ENCODE data around the gene DLG2.
"Not testable (repeated sequence)": the region's sequence is repeated elsewhere in the genome, so short reads cannot be mapped to it uniquely, and the experiment has no call there.

Gene DLG2

DNA sequence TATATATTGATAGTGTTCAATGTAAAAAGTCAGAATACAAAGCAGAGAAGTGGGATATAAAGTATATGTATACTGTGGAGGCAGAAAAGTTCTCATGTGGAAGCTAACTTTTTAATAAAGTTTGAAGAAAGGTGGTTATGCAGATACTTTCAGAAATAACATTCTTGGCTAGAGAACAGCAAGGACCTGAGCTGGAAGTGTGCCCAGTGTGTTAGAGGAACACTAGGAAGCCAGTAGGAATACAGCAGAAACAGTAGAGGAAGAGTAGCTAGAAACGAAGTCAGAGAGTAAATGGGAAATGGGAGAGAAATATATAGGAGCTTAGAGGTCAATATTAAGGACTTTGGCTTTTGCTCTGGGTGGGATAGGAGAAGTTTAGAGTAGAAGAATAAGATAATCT lies 1876.1 kb downstream of the DLG2 start:
- no peak overlapping the region for H3K27ac ChIP-seq (ENCODE audit: low read depth, low read length)
- H3K36me3 ChIP-seq (ENCODE audit: insufficient read depth, low read length), result no peaks in the 10 kb centered on the region
- no peaks in the 10 kb centered on the region for H3K4me1 ChIP-seq (ENCODE audit: insufficient read depth, low read length)
- H3K27me3 ChIP-seq (ENCODE audit: control insufficient read depth in 1 of 2, insufficient read depth in 2 of 2, low read length in 2 of 2), result no peaks in the 10 kb centered on the region
- no peak overlapping the region for H3K9ac ChIP-seq (ENCODE audit: low read length)
- no peak overlapping the region for H3K4me3 ChIP-seq (ENCODE audit: low read depth in 1 of 2, low read length in 2 of 2)
- H3K9me3 ChIP-seq (ENCODE audit: low read length), result no peaks in the 10 kb centered on the region

DNA sequence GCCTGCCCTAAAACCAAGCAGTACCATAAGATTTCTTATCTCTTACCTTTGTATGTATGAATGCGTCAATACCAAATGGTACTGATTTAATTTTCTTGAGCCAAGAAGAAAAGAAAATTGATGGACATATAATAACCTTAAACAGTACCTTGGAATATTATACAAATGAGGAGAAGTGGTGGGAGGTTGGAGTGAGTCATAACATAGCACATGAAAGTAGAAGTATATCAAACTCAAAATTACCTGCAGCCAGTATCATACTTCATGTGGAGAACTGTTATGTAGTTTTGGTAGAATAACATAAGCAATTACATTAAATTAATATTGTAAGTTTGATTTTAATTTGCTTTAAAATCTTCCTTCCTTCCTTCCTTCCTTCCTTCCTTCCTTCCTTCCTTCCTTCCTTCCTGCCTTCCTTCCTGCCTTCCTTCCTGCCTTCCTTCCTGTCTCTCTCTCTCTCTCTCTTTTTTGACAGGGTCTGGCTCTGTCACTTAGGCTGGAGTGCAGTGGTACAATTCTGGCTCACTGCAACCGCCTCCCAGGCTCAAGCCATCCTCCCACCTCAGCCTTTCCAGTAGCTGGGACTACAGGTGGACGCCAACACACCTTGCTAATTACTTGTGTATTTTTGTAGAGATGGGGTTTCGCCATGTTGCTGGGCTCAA lies 1880.1 kb downstream of the DLG2 start:
- Histone ChIP-seq H3K27me3 (ENCODE audit: control insufficient read depth in 1 of 2, insufficient read depth in 2 of 2, low read length in 2 of 2) (no peaks in the 10 kb centered on the region), H3K36me3 (ENCODE audit: insufficient read depth, low read length) (no peaks in the 10 kb centered on the region), H3K4me1 (ENCODE audit: insufficient read depth, low read length) (no peaks in the 10 kb centered on the region), H3K27ac (ENCODE audit: low read depth, low read length) (no peak overlapping the region), H3K4me3 (ENCODE audit: low read depth in 1 of 2, low read length in 2 of 2) (no peak overlapping the region), H3K9me3 (ENCODE audit: low read length) (no peaks in the 10 kb centered on the region), H3K9ac (ENCODE audit: low read length) (no peak overlapping the region)

DNA sequence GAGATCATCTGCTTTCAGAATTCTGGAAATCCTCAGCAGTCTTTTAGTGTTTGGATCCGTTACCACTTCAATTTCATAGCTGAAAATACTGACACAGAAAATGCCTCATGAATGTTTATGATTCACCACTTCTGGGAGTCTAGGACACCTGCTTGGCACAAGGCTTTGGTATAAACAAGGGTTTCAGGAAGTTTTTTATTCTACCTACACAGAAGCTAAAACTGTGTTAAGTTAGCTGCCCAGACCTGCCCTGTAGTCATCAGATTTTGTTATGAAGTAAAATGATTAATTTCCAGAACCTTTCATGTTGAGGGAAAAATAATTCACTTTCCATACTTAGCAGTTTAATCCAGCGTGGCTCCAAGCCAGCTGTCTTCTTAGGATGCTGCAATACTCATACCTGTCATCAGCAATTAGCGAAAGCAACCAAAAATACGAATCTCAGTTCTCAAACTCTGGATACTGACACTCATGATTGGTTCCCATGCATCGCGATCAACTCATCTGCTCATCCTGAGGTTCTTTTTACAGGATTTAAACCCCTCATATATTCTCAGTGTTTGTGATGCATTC lies 1882.4 kb downstream of the DLG2 start:
- Histone ChIP-seq H3K27ac (ENCODE audit: low read depth, low read length) (no peak overlapping the region), H3K4me1 (ENCODE audit: insufficient read depth, low read length) (no peaks in the 10 kb centered on the region), H3K27me3 (ENCODE audit: control insufficient read depth in 1 of 2, insufficient read depth in 2 of 2, low read length in 2 of 2) (no peaks in the 10 kb centered on the region), H3K9me3 (ENCODE audit: low read length) (no peaks in the 10 kb centered on the region), H3K9ac (ENCODE audit: low read length) (no peak overlapping the region), H3K4me3 (ENCODE audit: low read depth in 1 of 2, low read length in 2 of 2) (no peak overlapping the region), H3K36me3 (ENCODE audit: insufficient read depth, low read length) (no peaks in the 10 kb centered on the region)

- Histone ChIP-seq H3K9me3 (ENCODE audit: low read length) (no peaks in the 10 kb centered on the region), H3K9ac (ENCODE audit: low read length) (no peak overlapping the region), H3K27ac (ENCODE audit: low read depth, low read length) (no peak overlapping the region), H3K27me3 (ENCODE audit: control insufficient read depth in 1 of 2, insufficient read depth in 2 of 2, low read length in 2 of 2) (no peaks in the 10 kb centered on the region), H3K36me3 (ENCODE audit: insufficient read depth, low read length) (no peaks in the 10 kb centered on the region), H3K4me1 (ENCODE audit: insufficient read depth, low read length) (no peaks in the 10 kb centered on the region), H3K4me3 (ENCODE audit: low read depth in 1 of 2, low read length in 2 of 2) (no peak overlapping the region)
Observed at GRCh38 chr11:83736684-83737083, 1890.5 kb downstream of the DLG2 start.

DNA sequence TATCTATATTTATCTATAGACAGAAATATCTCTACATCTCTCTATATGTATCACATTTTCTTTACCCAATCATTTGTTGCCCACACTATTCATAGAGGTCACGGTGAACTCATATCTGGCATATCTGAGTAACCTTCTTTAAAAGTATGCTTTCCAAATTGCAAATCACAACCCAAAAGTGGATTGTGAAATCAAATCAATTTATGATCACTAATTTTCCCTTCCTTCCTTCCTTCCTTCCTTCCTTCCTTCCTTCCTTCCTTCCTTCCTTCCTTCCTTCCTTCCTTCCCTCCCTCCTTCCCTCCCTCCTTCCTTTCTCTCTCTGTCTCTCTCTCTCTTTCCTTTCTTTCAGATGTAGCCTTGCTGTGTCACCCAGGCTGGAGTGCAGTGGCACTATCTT lies 1893.0 kb downstream of the DLG2 start:
- H3K4me1 ChIP-seq (ENCODE audit: insufficient read depth, low read length), result no peaks in the 10 kb centered on the region
- no peak overlapping the region for H3K9ac ChIP-seq (ENCODE audit: low read length)
- H3K27ac ChIP-seq (ENCODE audit: low read depth, low read length), result no peak overlapping the region
- no peaks in the 10 kb centered on the region for H3K36me3 ChIP-seq (ENCODE audit: insufficient read depth, low read length)
- H3K27me3 ChIP-seq (ENCODE audit: control insufficient read depth in 1 of 2, insufficient read depth in 2 of 2, low read length in 2 of 2), result no peaks in the 10 kb centered on the region
- H3K9me3 ChIP-seq (ENCODE audit: low read length), result no peaks in the 10 kb centered on the region
- H3K4me3 ChIP-seq (ENCODE audit: low read depth in 1 of 2, low read length in 2 of 2), result no peak overlapping the region

- not testable (repeated sequence) for H3K4me3 ChIP-seq (ENCODE audit: low read depth in 1 of 2, low read length in 2 of 2); H3K9ac ChIP-seq (ENCODE audit: low read length); H3K9me3 ChIP-seq (ENCODE audit: low read length); H3K27ac ChIP-seq (ENCODE audit: low read depth, low read length); H3K36me3 ChIP-seq (ENCODE audit: insufficient read depth, low read length); H3K27me3 ChIP-seq (ENCODE audit: control insufficient read depth in 1 of 2, insufficient read depth in 2 of 2, low read length in 2 of 2); H3K4me1 ChIP-seq (ENCODE audit: insufficient read depth, low read length)
Observed at GRCh38 chr11:83731288-83731687, 1895.9 kb downstream of the DLG2 start.

DNA sequence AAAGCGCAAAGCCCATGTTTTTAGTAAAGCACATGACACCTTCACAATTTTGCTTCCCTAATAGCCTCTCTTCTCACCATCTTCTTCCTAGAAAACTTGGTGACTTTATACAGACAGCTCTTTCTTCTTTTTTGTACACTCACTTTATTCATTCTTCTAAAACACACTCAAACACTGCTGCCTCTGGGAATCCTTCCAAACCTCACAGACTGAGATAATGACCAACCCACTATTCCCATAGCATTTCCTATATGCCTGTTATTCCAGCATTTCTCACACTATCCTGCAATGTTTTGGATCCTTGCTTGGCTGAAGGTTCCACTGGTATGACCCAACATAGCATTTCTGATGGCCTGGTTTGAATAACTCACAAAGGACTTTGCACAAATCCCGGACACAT lies 1898.9 kb downstream of the DLG2 start:
- no peak overlapping the region for H3K27ac ChIP-seq (ENCODE audit: low read depth, low read length)
- no peaks in the 10 kb centered on the region for H3K4me1 ChIP-seq (ENCODE audit: insufficient read depth, low read length)
- H3K27me3 ChIP-seq (ENCODE audit: control insufficient read depth in 1 of 2, insufficient read depth in 2 of 2, low read length in 2 of 2), result no peaks in the 10 kb centered on the region

GRCh38 chr11:83727251-83727650 lies 1899.9 kb downstream of the DLG2 start:
- H3K4me3 ChIP-seq (ENCODE audit: low read depth in 1 of 2, low read length in 2 of 2), result no peak overlapping the region
- H3K27me3 ChIP-seq (ENCODE audit: control insufficient read depth in 1 of 2, insufficient read depth in 2 of 2, low read length in 2 of 2), result no peaks in the 10 kb centered on the region
- H3K9me3 ChIP-seq (ENCODE audit: low read length), result no peaks in the 10 kb centered on the region
- no peaks in the 10 kb centered on the region for H3K36me3 ChIP-seq (ENCODE audit: insufficient read depth, low read length)
- no peak overlapping the region for H3K27ac ChIP-seq (ENCODE audit: low read depth, low read length)
- H3K9ac ChIP-seq (ENCODE audit: low read length), result no peak overlapping the region
- no peaks in the 10 kb centered on the region for H3K4me1 ChIP-seq (ENCODE audit: insufficient read depth, low read length)

More for the DNA sequence above, 1898.9 kb downstream of the DLG2 start:
- Histone ChIP-seq H3K36me3 (ENCODE audit: insufficient read depth, low read length) (no peaks in the 10 kb centered on the region), H3K9me3 (ENCODE audit: low read length) (no peaks in the 10 kb centered on the region), H3K4me3 (ENCODE audit: low read depth in 1 of 2, low read length in 2 of 2) (no peak overlapping the region), H3K9ac (ENCODE audit: low read length) (no peak overlapping the region)

DNA sequence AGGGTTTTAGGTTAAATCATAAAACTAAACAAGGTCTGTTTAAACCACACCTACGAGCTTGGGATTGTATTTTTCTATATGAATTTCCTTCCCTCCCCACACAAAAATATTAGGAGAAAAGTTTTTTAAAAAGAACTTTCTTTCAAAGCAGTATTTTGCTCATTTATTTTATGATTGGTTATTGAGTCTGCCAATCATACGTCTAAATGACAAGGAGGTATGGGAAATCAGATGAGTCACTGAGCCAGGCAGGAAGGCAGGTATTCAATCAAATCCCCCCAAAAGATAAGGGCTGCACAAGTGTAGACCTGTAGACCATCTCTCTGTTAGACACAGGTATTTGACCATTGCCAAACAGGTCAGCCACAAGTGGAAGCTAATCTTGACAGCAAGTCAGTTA lies 1900.8 kb downstream of the DLG2 start:
- no peak overlapping the region for H3K9ac ChIP-seq (ENCODE audit: low read length)
- no peaks in the 10 kb centered on the region for H3K27me3 ChIP-seq (ENCODE audit: control insufficient read depth in 1 of 2, insufficient read depth in 2 of 2, low read length in 2 of 2)
- H3K4me1 ChIP-seq (ENCODE audit: insufficient read depth, low read length), result no peaks in the 10 kb centered on the region
- no peak overlapping the region for H3K4me3 ChIP-seq (ENCODE audit: low read depth in 1 of 2, low read length in 2 of 2)
- H3K36me3 ChIP-seq (ENCODE audit: insufficient read depth, low read length), result no peaks in the 10 kb centered on the region
- H3K9me3 ChIP-seq (ENCODE audit: low read length), result no peaks in the 10 kb centered on the region
- no peak overlapping the region for H3K27ac ChIP-seq (ENCODE audit: low read depth, low read length)

DNA sequence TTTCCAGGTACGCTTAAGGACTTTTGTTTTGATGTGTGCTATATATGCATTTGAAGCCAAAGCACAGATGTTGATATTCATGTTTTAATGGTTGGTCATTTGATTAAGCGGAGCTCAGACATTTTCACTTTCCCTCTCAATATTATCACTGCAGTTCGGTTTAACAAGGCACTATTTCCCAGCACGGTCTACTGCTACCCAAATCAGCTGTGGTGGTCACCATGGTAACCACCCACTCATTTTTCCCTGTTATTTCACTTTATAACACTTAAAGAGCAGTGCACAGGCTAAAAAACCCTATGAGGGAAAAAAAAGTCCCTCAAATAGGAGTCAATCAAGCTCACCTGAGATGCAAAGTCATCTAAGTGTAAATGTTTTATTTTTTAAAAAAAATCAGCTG lies 1901.4 kb downstream of the DLG2 start:
- no peaks in the 10 kb centered on the region for H3K4me1 ChIP-seq (ENCODE audit: insufficient read depth, low read length)
- H3K9me3 ChIP-seq (ENCODE audit: low read length), result no peaks in the 10 kb centered on the region
- no peak overlapping the region for H3K27ac ChIP-seq (ENCODE audit: low read depth, low read length)
- no peaks in the 10 kb centered on the region for H3K36me3 ChIP-seq (ENCODE audit: insufficient read depth, low read length)
- H3K4me3 ChIP-seq (ENCODE audit: low read depth in 1 of 2, low read length in 2 of 2), result no peak overlapping the region
- no peaks in the 10 kb centered on the region for H3K27me3 ChIP-seq (ENCODE audit: control insufficient read depth in 1 of 2, insufficient read depth in 2 of 2, low read length in 2 of 2)
- H3K9ac ChIP-seq (ENCODE audit: low read length), result no peak overlapping the region

- Histone ChIP-seq H3K9me3 (ENCODE audit: low read length) (no peaks in the 10 kb centered on the region), H3K27me3 (ENCODE audit: control insufficient read depth in 1 of 2, insufficient read depth in 2 of 2, low read length in 2 of 2) (no peaks in the 10 kb centered on the region), H3K4me1 (ENCODE audit: insufficient read depth, low read length) (no peaks in the 10 kb centered on the region), H3K36me3 (ENCODE audit: insufficient read depth, low read length) (no peaks in the 10 kb centered on the region), H3K9ac (ENCODE audit: low read length) (no peak overlapping the region), H3K4me3 (ENCODE audit: low read depth in 1 of 2, low read length in 2 of 2) (peak overlapping the region in 1 of 2 donors; percentile 38), H3K27ac (ENCODE audit: low read depth, low read length) (peak overlapping the region; percentile 60)
Observed at GRCh38 chr11:83725269-83725560, 1901.9 kb downstream of the DLG2 start.

DNA sequence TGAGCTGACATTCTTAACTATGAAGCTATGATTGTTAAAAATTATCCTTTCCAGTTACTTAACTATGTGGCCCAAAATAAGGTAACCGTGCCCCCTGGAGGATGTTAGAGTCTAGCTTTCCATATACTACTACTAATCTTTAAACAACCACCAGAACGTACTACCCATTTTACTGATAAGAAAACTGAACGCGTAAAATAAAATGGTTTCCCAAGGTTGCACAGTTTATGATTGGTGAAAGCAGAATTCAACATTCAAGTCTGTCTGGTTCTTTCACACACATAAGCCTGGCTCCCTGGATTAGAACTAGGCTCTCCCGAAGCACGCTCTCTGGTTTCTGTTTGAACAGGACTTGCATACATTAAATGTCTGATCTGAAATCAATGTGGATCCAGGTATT lies 1903.1 kb downstream of the DLG2 start:
- Histone ChIP-seq H3K36me3 (ENCODE audit: insufficient read depth, low read length) (no peaks in the 10 kb centered on the region), H3K27ac (ENCODE audit: low read depth, low read length) (no peak overlapping the region), H3K4me1 (ENCODE audit: insufficient read depth, low read length) (no peaks in the 10 kb centered on the region), H3K27me3 (ENCODE audit: control insufficient read depth in 1 of 2, insufficient read depth in 2 of 2, low read length in 2 of 2) (no peaks in the 10 kb centered on the region), H3K9me3 (ENCODE audit: low read length) (no peaks in the 10 kb centered on the region), H3K9ac (ENCODE audit: low read length) (peak overlapping the region; percentile 25), H3K4me3 (ENCODE audit: low read depth in 1 of 2, low read length in 2 of 2) (peak overlapping the region; percentile 28 to 38)
